ENCODE measurements around the gene TBX21.
A peak's percentile ranks its signal among the peaks of the same experiment; 100 is the strongest.

TBX21 gene

DNA sequence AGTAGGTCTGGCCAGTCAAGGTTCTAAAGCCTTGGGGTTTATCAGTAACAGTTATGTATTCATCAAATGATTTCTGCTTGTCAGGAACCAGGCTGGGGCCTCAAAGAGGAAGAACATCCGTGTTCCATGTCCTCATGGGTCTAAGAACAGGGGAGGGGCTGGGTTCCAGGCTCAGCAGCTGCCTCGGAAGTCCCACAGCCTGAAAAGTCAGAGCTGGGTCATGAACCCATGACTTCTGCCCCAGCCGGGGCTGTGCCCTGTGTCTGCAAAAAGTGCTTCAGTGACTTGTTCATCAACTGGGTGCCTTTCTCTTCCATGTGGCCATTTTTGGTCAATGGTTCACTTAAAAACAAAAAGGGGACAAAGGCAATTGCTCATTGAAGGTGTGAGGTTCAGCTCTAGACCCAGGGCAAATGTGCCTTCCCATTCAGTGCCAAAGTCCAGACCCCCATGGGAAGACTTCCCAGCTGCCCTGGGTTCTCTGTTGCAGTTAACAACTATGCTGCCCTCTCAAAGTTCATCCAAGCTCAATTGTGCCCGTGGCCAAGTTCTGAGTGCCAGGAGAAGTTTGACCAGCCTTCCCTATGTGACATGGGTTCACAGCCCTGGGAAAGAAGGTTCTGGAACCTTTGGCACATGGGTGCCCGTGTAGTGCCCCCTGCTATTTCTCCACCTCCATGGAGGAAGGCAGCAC lies 20.6 kb upstream of the TBX21 start:
- ChIA-PET CTCF (interaction anchor here (0.6 to 1.4 kb wide), 4 partner anchors 13 to 771 kb away, joined by 3 to 7 read pairs (median 6); no protein-coding TSS in a partner anchor), POLR2A (no interaction called here)
- Histone ChIP-seq H3K4me1 (ENCODE audit: control insufficient read depth, insufficient read depth, low read length) (no peaks in the 10 kb centered on the region), H3K9me3 (ENCODE audit: control insufficient read depth, insufficient read depth, low read depth, low read length) (no peaks in the 10 kb centered on the region), H3K4me3 (ENCODE audit: low read depth, low read length) (no peak overlapping the region), H3K27ac (ENCODE audit: extremely low read depth, low read depth, low read length) (no peak overlapping the region), H3K36me3 (ENCODE audit: control insufficient read depth in 2 of 2, insufficient read depth in 1 of 2, low read length in 2 of 2) (peaks cover 0 to 23% of the 10 kb centered on the region in 2 experiments; a peak in 1 of 3 replicates)
- TF ChIP-seq HOXC10 (CRISPR knock-in tag; IDR thresholded peaks at IDR 0.05) (no peak), ZNF169 (tag by site-specific recombination; IDR thresholded peaks at IDR 0.05) (no peak), EGR2 (tag by site-specific recombination; IDR thresholded peaks at IDR 0.05; ENCODE audit: low read depth) (no peak), ZNF114 (tag by site-specific recombination; IDR thresholded peaks at IDR 0.05) (no peak), ZNF548 (tag by site-specific recombination; IDR thresholded peaks at IDR 0.05) (no peak), ZNF707 (tag by site-specific recombination; IDR thresholded peaks at IDR 0.05) (no peak), ZNF768 (tag by site-specific recombination; IDR thresholded peaks at IDR 0.05) (no peak), YY2 (tag by site-specific recombination; IDR thresholded peaks at IDR 0.05) (no peak)
- TF ChIP-seq, protein P1, sequence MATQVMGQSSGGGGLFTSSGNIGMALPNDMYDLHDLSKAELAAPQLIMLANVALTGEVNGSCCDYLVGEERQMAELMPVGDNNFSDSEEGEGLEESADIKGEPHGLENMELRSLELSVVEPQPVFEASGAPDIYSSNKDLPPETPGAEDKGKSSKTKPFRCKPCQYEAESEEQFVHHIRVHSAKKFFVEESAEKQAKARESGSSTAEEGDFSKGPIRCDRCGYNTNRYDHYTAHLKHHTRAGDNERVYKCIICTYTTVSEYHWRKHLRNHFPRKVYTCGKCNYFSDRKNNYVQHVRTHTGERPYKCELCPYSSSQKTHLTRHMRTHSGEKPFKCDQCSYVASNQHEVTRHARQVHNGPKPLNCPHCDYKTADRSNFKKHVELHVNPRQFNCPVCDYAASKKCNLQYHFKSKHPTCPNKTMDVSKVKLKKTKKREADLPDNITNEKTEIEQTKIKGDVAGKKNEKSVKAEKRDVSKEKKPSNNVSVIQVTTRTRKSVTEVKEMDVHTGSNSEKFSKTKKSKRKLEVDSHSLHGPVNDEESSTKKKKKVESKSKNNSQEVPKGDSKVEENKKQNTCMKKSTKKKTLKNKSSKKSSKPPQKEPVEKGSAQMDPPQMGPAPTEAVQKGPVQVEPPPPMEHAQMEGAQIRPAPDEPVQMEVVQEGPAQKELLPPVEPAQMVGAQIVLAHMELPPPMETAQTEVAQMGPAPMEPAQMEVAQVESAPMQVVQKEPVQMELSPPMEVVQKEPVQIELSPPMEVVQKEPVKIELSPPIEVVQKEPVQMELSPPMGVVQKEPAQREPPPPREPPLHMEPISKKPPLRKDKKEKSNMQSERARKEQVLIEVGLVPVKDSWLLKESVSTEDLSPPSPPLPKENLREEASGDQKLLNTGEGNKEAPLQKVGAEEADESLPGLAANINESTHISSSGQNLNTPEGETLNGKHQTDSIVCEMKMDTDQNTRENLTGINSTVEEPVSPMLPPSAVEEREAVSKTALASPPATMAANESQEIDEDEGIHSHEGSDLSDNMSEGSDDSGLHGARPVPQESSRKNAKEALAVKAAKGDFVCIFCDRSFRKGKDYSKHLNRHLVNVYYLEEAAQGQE (tag by site-specific recombination; IDR thresholded peaks at IDR 0.05) = no peak

GRCh38 chr17:47713980-47714700 lies 18.9 kb upstream of the TBX21 start:
- peaks cover 0 to 22% of the 10 kb centered on the region in 2 experiments; a peak in 1 of 3 replicates for H3K36me3 ChIP-seq (ENCODE audit: control insufficient read depth in 2 of 2, insufficient read depth in 1 of 2, low read length in 2 of 2)
- H3K9me3 ChIP-seq (ENCODE audit: control insufficient read depth, insufficient read depth, low read depth, low read length) = no peaks in the 10 kb centered on the region
- no peaks in the 10 kb centered on the region for H3K4me1 ChIP-seq (ENCODE audit: control insufficient read depth, insufficient read depth, low read length)
- no peak overlapping the region for H3K4me3 ChIP-seq (ENCODE audit: low read depth, low read length)
- H3K27ac ChIP-seq (ENCODE audit: extremely low read depth, low read depth, low read length) = no peak overlapping the region
- TF ChIP-seq ZNF169 (tag by site-specific recombination; IDR thresholded peaks at IDR 0.05) = no peak
- TF ChIP-seq, protein P1 (tag by site-specific recombination; IDR thresholded peaks at IDR 0.05) = peak; percentile 86
- CTCF ChIA-PET = interaction anchor here (0.6 to 2.3 kb wide), 4 partner anchors 15 to 979 kb away, joined by 3 to 10 read pairs (median 6); no protein-coding TSS in a partner anchor
- POLR2A ChIA-PET = no interaction called here

- Histone ChIP-seq H3K27ac (ENCODE audit: extremely low read depth, low read depth, low read length) (no peak overlapping the region), H3K36me3 (ENCODE audit: control insufficient read depth in 2 of 2, insufficient read depth in 1 of 2, low read length in 2 of 2) (peaks cover 0 to 15% of the 10 kb centered on the region in 2 experiments; a peak in 1 of 3 replicates), H3K9me3 (ENCODE audit: control insufficient read depth, insufficient read depth, low read depth, low read length) (no peaks in the 10 kb centered on the region), H3K4me3 (ENCODE audit: low read depth, low read length) (no peak overlapping the region), H3K4me1 (ENCODE audit: control insufficient read depth, insufficient read depth, low read length) (no peaks in the 10 kb centered on the region)
- ChIA-PET CTCF (interaction anchor here (1.6 to 2.3 kb wide), 2 partner anchors 18 kb away, joined by 5 to 10 read pairs; partner anchors contain the start of gene TBX21), POLR2A (no interaction called here)
- TF ChIP-seq GFI1B (tag by site-specific recombination; IDR thresholded peaks at IDR 0.05) (no peak), ZNF16 (tag by site-specific recombination; IDR thresholded peaks at IDR 0.05; ENCODE audit: low read depth) (no peak), ZNF610 (tag by site-specific recombination; IDR thresholded peaks at IDR 0.05; ENCODE audit: borderline replicate concordance) (no peak), SCRT2 (tag by site-specific recombination; IDR thresholded peaks at IDR 0.05) (no peak), ZNF558 (tag by site-specific recombination; IDR thresholded peaks at IDR 0.05) (no peak), ZNF302 (tag by site-specific recombination; IDR thresholded peaks at IDR 0.05; ENCODE audit: low read depth) (no peak), HOXD13 (CRISPR knock-in tag; IDR thresholded peaks at IDR 0.05; ENCODE audit: borderline replicate concordance) (no peak), ZNF658 (tag by site-specific recombination; IDR thresholded peaks at IDR 0.05) (no peak)
- TF ChIP-seq, protein P2, sequence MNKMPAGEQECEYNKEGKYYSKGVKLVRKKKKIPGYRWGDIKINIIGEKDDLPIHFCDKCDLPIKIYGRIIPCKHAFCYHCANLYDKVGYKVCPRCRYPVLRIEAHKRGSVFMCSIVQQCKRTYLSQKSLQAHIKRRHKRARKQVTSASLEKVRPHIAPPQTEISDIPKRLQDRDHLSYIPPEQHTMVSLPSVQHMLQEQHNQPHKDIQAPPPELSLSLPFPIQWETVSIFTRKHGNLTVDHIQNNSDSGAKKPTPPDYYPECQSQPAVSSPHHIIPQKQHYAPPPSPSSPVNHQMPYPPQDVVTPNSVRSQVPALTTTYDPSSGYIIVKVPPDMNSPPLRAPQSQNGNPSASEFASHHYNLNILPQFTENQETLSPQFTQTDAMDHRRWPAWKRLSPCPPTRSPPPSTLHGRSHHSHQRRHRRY (tag by site-specific recombination; IDR thresholded peaks at IDR 0.05) = no peak
- TF ChIP-seq, protein P3, sequence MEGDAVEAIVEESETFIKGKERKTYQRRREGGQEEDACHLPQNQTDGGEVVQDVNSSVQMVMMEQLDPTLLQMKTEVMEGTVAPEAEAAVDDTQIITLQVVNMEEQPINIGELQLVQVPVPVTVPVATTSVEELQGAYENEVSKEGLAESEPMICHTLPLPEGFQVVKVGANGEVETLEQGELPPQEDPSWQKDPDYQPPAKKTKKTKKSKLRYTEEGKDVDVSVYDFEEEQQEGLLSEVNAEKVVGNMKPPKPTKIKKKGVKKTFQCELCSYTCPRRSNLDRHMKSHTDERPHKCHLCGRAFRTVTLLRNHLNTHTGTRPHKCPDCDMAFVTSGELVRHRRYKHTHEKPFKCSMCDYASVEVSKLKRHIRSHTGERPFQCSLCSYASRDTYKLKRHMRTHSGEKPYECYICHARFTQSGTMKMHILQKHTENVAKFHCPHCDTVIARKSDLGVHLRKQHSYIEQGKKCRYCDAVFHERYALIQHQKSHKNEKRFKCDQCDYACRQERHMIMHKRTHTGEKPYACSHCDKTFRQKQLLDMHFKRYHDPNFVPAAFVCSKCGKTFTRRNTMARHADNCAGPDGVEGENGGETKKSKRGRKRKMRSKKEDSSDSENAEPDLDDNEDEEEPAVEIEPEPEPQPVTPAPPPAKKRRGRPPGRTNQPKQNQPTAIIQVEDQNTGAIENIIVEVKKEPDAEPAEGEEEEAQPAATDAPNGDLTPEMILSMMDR (tag by site-specific recombination; IDR thresholded peaks at IDR 0.05) = no peak
These were observed 18.2 kb upstream of the TBX21 start for GRCh38 chr17:47714773-47715396.

Data from HEK293 (cell line).